ENCODE results near the gene KRT34.

DNA sequence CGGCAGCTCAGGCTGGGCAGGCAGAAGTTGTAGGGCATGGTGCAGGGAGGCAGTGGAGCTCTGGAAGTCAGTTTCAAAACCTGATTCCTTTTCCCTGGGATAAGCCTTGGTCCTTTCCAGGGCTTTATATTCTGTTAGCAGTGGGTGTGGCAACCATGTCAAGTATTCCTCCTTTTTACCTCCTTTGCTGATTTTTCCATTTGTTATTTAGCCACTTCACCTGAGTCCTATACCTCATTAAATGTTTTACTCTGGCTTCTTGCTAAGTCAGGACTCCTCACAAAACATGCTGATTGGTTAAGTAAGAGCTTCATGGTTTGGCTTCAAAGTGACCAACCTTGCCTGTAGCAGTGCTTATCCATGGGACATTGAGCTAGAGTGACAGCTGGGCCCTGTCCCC lies 12.4 kb downstream of the KRT34 start, which contains the start of gene KRT33B:
- TF ChIP-seq POLR2A (IDR thresholded peaks at IDR 0.05; ENCODE audit: borderline replicate concordance, extremely low read depth, insufficient read depth, insufficient read length) (no peak), ZNF274 (IDR thresholded peaks at IDR 0.05; ENCODE audit: low read depth, low read length) (no peak), POLR2AphosphoS5 (IDR thresholded peaks at IDR 0.05; ENCODE audit: low read depth, low read length) (no peak)
- TF ChIP-seq, protein P1, sequence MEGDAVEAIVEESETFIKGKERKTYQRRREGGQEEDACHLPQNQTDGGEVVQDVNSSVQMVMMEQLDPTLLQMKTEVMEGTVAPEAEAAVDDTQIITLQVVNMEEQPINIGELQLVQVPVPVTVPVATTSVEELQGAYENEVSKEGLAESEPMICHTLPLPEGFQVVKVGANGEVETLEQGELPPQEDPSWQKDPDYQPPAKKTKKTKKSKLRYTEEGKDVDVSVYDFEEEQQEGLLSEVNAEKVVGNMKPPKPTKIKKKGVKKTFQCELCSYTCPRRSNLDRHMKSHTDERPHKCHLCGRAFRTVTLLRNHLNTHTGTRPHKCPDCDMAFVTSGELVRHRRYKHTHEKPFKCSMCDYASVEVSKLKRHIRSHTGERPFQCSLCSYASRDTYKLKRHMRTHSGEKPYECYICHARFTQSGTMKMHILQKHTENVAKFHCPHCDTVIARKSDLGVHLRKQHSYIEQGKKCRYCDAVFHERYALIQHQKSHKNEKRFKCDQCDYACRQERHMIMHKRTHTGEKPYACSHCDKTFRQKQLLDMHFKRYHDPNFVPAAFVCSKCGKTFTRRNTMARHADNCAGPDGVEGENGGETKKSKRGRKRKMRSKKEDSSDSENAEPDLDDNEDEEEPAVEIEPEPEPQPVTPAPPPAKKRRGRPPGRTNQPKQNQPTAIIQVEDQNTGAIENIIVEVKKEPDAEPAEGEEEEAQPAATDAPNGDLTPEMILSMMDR (IDR thresholded peaks at IDR 0.05 in 2 of 3, conservative IDR thresholded peaks at IDR 0.05 in 1 of 3; ENCODE audit: borderline replicate concordance in 1 of 3, insufficient read depth in 1 of 3, low read depth in 2 of 3, low read length in 2 of 3), result no peak

Data from HCT116 (cell line).